ENCODE measurements around the gene SLC2A8.

The SLC2A8 gene

GRCh38 chr9:127382541-127382940 is 14.4 kb upstream of the SLC2A8 start:
- WGBS, result 68% methylated on average over 2 of the region's 2 CpGs
- no peak overlapping the region for H3K18ac ChIP-seq (ENCODE audit: low read depth in 1 of 2, low read length in 2 of 2)
- no peak overlapping the region for H2AFZ ChIP-seq (ENCODE audit: low read depth, low read length)
- H3K27me3 ChIP-seq (ENCODE audit: control insufficient read depth in 1 of 2, insufficient read depth in 1 of 2, low read length in 2 of 2), result peaks cover 29 to 98% of the 10 kb centered on the region in 2 experiments
- H3K14ac ChIP-seq (ENCODE audit: low read length in 2 of 2), result no peak overlapping the region
- no peak overlapping the region for H2BK12ac ChIP-seq (ENCODE audit: low read length in 2 of 2)
- no peak overlapping the region for H4K91ac ChIP-seq (ENCODE audit: low read length)
- H2BK15ac ChIP-seq (ENCODE audit: low read depth, poor library complexity, severe bottlenecking), result no peak overlapping the region
- H2BK5ac ChIP-seq (ENCODE audit: low read depth, low read length, poor library complexity, severe bottlenecking), result no peak overlapping the region
- no peak overlapping the region for H2AK5ac ChIP-seq (ENCODE audit: low read length, severe bottlenecking)
- H3K4me3 ChIP-seq (ENCODE audit: insufficient read depth in 1 of 2, low read depth in 1 of 2, low read length in 2 of 2), result no peak overlapping the region
- H3K23ac ChIP-seq (ENCODE audit: low read length in 2 of 2), result no peak overlapping the region
- H3K79me1 ChIP-seq (replicated peaks; ENCODE audit: low read length, poor library complexity, severe bottlenecking), result no peaks in the 10 kb centered on the region
- H3K27ac ChIP-seq (ENCODE audit: low read length, poor library complexity, severe bottlenecking), result no peak overlapping the region
- peaks cover 10% of the 10 kb centered on the region for H3K4me1 ChIP-seq (ENCODE audit: control insufficient read depth, insufficient read depth, low read depth, low read length)
- H3K36me3 ChIP-seq (ENCODE audit: control insufficient read depth in 1 of 2, insufficient read depth in 2 of 2, low read depth in 1 of 2, low read length in 2 of 2), result no peaks in the 10 kb centered on the region
- H3K9me3 ChIP-seq (ENCODE audit: control insufficient read depth, low read length), result peaks cover 11% of the 10 kb centered on the region
- no peak overlapping the region for H4K8ac ChIP-seq (ENCODE audit: low read length)
- no peak overlapping the region for H3K4me2 ChIP-seq (ENCODE audit: low read length, poor library complexity, severe bottlenecking)
- DNase-seq, result no peak
- H2BK120ac ChIP-seq (ENCODE audit: low read depth, low read length), result no peak overlapping the region
- H3K9ac ChIP-seq (ENCODE audit: low read length), result no peak overlapping the region
- H3K4ac ChIP-seq (ENCODE audit: low read depth in 1 of 2, low read length in 2 of 2), result no peak overlapping the region

DNA sequence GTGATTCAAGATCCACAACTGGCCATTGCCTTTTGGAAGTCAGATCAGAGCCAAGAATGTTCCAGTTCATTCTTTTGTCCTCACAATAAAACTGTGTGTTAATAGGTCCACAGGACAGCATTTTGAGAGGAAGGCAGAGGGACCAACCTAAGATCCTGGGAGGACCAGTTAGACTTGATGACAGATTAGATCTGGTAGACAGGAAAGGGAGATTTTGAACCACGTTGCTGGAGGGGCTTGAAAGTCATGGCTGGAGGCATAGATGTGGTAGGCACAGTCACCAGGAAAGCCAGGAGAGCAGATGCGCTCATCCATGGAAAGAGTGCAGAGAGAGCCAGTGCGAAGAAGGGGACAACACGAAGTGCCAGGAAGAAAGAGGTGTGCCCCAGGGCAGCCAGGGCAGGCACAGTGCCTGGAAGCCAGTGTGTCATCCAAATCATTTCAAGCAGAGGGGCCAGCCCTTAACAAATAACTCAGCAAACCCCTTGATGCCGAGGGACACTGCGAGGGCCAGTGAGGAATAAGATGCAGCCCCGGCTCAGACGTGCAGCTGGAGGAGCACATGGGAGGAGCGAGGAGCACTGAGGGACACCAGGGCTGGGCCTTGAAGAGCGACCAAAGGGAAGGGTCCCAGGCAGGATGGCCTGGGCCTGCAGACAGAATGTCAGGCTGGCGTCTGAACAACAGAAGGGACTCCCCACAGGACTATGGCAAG is 12.8 kb upstream of the SLC2A8 start:
- Histone ChIP-seq H2BK15ac (ENCODE audit: low read depth, poor library complexity, severe bottlenecking) (no peak overlapping the region), H3K9ac (ENCODE audit: low read length) (no peak overlapping the region), H3K23ac (ENCODE audit: low read length in 2 of 2) (no peak overlapping the region), H4K91ac (ENCODE audit: low read length) (no peak overlapping the region), H3K27me3 (ENCODE audit: control insufficient read depth in 1 of 2, insufficient read depth in 1 of 2, low read length in 2 of 2) (peaks cover 29 to 91% of the 10 kb centered on the region in 2 experiments), H3K4me1 (ENCODE audit: control insufficient read depth, insufficient read depth, low read depth, low read length) (peaks cover 16% of the 10 kb centered on the region), H3K79me1 (replicated peaks; ENCODE audit: low read length, poor library complexity, severe bottlenecking) (no peaks in the 10 kb centered on the region), H3K18ac (ENCODE audit: low read depth in 1 of 2, low read length in 2 of 2) (no peak overlapping the region), H2BK5ac (ENCODE audit: low read depth, low read length, poor library complexity, severe bottlenecking) (no peak overlapping the region), H3K4ac (ENCODE audit: low read depth in 1 of 2, low read length in 2 of 2) (no peak overlapping the region), H2BK120ac (ENCODE audit: low read depth, low read length) (no peak overlapping the region), H3K36me3 (ENCODE audit: control insufficient read depth in 1 of 2, insufficient read depth in 2 of 2, low read depth in 1 of 2, low read length in 2 of 2) (no peaks in the 10 kb centered on the region), H4K8ac (ENCODE audit: low read length) (no peak overlapping the region), H2BK12ac (ENCODE audit: low read length in 2 of 2) (no peak overlapping the region), H2AK5ac (ENCODE audit: low read length, severe bottlenecking) (no peak overlapping the region), H3K4me3 (ENCODE audit: insufficient read depth in 1 of 2, low read depth in 1 of 2, low read length in 2 of 2) (no peak overlapping the region), H2AFZ (ENCODE audit: low read depth, low read length) (no peak overlapping the region), H3K9me3 (ENCODE audit: control insufficient read depth, low read length) (peaks cover 4% of the 10 kb centered on the region), H3K4me2 (ENCODE audit: low read length, poor library complexity, severe bottlenecking) (no peak overlapping the region), H3K14ac (ENCODE audit: low read length in 2 of 2) (peak overlapping the region in 1 of 2 experiments; percentile 64), H3K27ac (ENCODE audit: low read length, poor library complexity, severe bottlenecking) (no peak overlapping the region)
- no peak for DNase-seq
- WGBS, result 89% methylated on average over 11 of the region's 11 CpGs

DNA sequence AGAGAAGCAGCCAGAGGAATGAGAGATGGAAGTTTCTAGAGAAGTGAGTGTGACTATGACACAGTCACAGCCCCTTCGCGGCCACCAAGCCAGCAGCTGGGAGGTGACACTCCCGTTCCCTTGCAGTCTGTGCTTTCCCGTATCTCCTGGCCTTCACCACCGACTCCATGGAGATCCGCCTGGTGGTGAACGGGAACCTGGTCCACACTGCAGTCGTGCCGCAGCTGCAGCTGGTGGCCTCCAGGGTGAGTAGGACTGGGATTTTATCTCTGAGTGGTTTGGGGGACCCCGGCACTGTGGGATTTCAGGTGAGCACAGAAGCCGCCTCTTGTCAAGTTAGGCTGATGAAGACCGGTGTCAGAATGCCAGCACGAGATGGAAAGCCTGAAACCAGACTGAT is 12.1 kb upstream of the SLC2A8 start:
- Histone ChIP-seq H2BK12ac (ENCODE audit: low read length in 2 of 2) (no peak overlapping the region), H3K9me3 (ENCODE audit: control insufficient read depth, low read length) (no peaks in the 10 kb centered on the region), H3K4me3 (ENCODE audit: insufficient read depth in 1 of 2, low read depth in 1 of 2, low read length in 2 of 2) (no peak overlapping the region), H3K4ac (ENCODE audit: low read depth in 1 of 2, low read length in 2 of 2) (no peak overlapping the region), H3K27ac (ENCODE audit: low read length, poor library complexity, severe bottlenecking) (no peak overlapping the region), H2AK5ac (ENCODE audit: low read length, severe bottlenecking) (no peak overlapping the region), H3K14ac (ENCODE audit: low read length in 2 of 2) (no peak overlapping the region), H3K36me3 (ENCODE audit: control insufficient read depth in 1 of 2, insufficient read depth in 2 of 2, low read depth in 1 of 2, low read length in 2 of 2) (no peaks in the 10 kb centered on the region), H3K27me3 (ENCODE audit: control insufficient read depth in 1 of 2, insufficient read depth in 1 of 2, low read length in 2 of 2) (peaks cover 29 to 91% of the 10 kb centered on the region in 2 experiments), H2BK120ac (ENCODE audit: low read depth, low read length) (no peak overlapping the region), H2BK5ac (ENCODE audit: low read depth, low read length, poor library complexity, severe bottlenecking) (no peak overlapping the region), H2BK15ac (ENCODE audit: low read depth, poor library complexity, severe bottlenecking) (no peak overlapping the region), H3K4me1 (ENCODE audit: control insufficient read depth, insufficient read depth, low read depth, low read length) (peaks cover 16% of the 10 kb centered on the region), H3K9ac (ENCODE audit: low read length) (no peak overlapping the region), H4K8ac (ENCODE audit: low read length) (no peak overlapping the region), H4K91ac (ENCODE audit: low read length) (no peak overlapping the region), H3K79me1 (replicated peaks; ENCODE audit: low read length, poor library complexity, severe bottlenecking) (no peaks in the 10 kb centered on the region), H2AFZ (ENCODE audit: low read depth, low read length) (no peak overlapping the region), H3K18ac (ENCODE audit: low read depth in 1 of 2, low read length in 2 of 2) (peak overlapping the region in 1 of 2 experiments; percentile 26), H3K23ac (ENCODE audit: low read length in 2 of 2) (no peak overlapping the region), H3K4me2 (ENCODE audit: low read length, poor library complexity, severe bottlenecking) (no peak overlapping the region)
- WGBS, result 84% methylated on average over 13 of the region's 13 CpGs
- DNase-seq, result no peak

DNA sequence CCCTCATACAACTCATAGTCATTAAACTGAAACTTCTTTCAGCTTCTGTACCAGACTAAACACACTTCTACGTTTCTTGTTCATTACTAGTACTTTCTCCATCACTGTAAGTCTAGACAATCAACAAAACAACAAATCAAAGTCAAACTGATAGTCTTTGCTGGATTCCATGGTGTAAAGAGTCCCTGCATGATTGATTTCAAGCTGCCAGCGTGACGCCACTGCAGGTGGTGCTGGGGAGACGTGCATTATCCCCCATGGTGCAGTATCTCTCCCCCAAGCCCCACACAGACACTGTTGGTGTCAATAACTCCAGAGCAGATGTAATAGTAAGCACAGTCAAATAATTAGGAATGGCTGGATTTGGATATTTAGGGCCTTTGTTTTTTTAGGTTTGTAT is 10.7 kb upstream of the SLC2A8 start:
- Histone ChIP-seq H3K4me3 (ENCODE audit: insufficient read depth in 1 of 2, low read depth in 1 of 2, low read length in 2 of 2) (no peak overlapping the region), H4K8ac (ENCODE audit: low read length) (no peak overlapping the region), H3K23ac (ENCODE audit: low read length in 2 of 2) (no peak overlapping the region), H2BK12ac (ENCODE audit: low read length in 2 of 2) (no peak overlapping the region), H3K18ac (ENCODE audit: low read depth in 1 of 2, low read length in 2 of 2) (no peak overlapping the region), H3K79me1 (replicated peaks; ENCODE audit: low read length, poor library complexity, severe bottlenecking) (no peaks in the 10 kb centered on the region), H2AK5ac (ENCODE audit: low read length, severe bottlenecking) (no peak overlapping the region), H2BK5ac (ENCODE audit: low read depth, low read length, poor library complexity, severe bottlenecking) (no peak overlapping the region), H3K4ac (ENCODE audit: low read depth in 1 of 2, low read length in 2 of 2) (no peak overlapping the region), H3K36me3 (ENCODE audit: control insufficient read depth in 1 of 2, insufficient read depth in 2 of 2, low read depth in 1 of 2, low read length in 2 of 2) (no peaks in the 10 kb centered on the region), H3K4me1 (ENCODE audit: control insufficient read depth, insufficient read depth, low read depth, low read length) (peaks cover 21% of the 10 kb centered on the region), H4K91ac (ENCODE audit: low read length) (no peak overlapping the region), H3K14ac (ENCODE audit: low read length in 2 of 2) (no peak overlapping the region), H3K27me3 (ENCODE audit: control insufficient read depth in 1 of 2, insufficient read depth in 1 of 2, low read length in 2 of 2) (peaks cover 29 to 88% of the 10 kb centered on the region in 2 experiments), H2AFZ (ENCODE audit: low read depth, low read length) (no peak overlapping the region), H3K9me3 (ENCODE audit: control insufficient read depth, low read length) (no peaks in the 10 kb centered on the region), H2BK120ac (ENCODE audit: low read depth, low read length) (no peak overlapping the region), H3K4me2 (ENCODE audit: low read length, poor library complexity, severe bottlenecking) (no peak overlapping the region), H3K27ac (ENCODE audit: low read length, poor library complexity, severe bottlenecking) (no peak overlapping the region), H3K9ac (ENCODE audit: low read length) (no peak overlapping the region), H2BK15ac (ENCODE audit: low read depth, poor library complexity, severe bottlenecking) (no peak overlapping the region)
- DNase-seq, result no peak
- 68% methylated on average over 4 of the region's 4 CpGs for WGBS

All from mesenchymal stem cell (in vitro differentiated cells and primary cell).